ENCODE measurements around the gene KRTAP16-1. TPM values are rescaled to one million over a fixed set of nuclear protein-coding genes. Genes with fewer than 3 reads are reported as not detected.

KRTAP16-1 gene
- total RNA-seq, 1 experiment from 2014 or later, result not detected

- intact Hi-C loops (cut with micrococcal nuclease), result no loop called here
Measured at GRCh38 chr17:41294016-41294415, 15.1 kb downstream of the KRTAP16-1 start.

GRCh38 chr17:41287050-41287449, 22.1 kb downstream of the KRTAP16-1 start:
- no peaks in the 10 kb centered on the region for H3K9me3 ChIP-seq (ENCODE audit: low read length)
- CTCF ChIA-PET, result no interaction called here
- H3K36me3 ChIP-seq (ENCODE audit: low read depth, low read length), result no peaks in the 10 kb centered on the region
- TF ChIP-seq EZH2phosphoT487 (IDR thresholded peaks at IDR 0.05; ENCODE audit: borderline replicate concordance, low read length) (no peak), CTCF (conservative IDR thresholded peaks at IDR 0.05; ENCODE audit: low read depth, low read length) (no peak), EZH2 (IDR thresholded peaks at IDR 0.05; ENCODE audit: low read length, unreplicated experiment) (no peak)
- H3K27ac ChIP-seq (ENCODE audit: low read length), result no peak overlapping the region
- H3K9me2 ChIP-seq (replicated peaks; ENCODE audit: low read length), result no peaks in the 10 kb centered on the region
- no peaks in the 10 kb centered on the region for H3K27me3 ChIP-seq (ENCODE audit: low read length)
- no peak overlapping the region for H3K4me2 ChIP-seq (ENCODE audit: low read length)
- H3F3A ChIP-seq (ENCODE audit: low read length, unreplicated experiment), result no peaks in the 10 kb centered on the region
- POLR2A ChIA-PET (ENCODE audit: unreplicated experiment), result no interaction called here
- no peak for ATAC-seq
- H4K20me1 ChIP-seq (ENCODE audit: low read length), result no peaks in the 10 kb centered on the region
- intact Hi-C loops (cut with micrococcal nuclease), result no loop called here
- H3K79me2 ChIP-seq (ENCODE audit: low read length), result no peaks in the 10 kb centered on the region
- no peaks in the 10 kb centered on the region for H3K4me1 ChIP-seq (ENCODE audit: insufficient read depth, low read length)
- DNase-seq, result no peak
- no peak overlapping the region for H3K9ac ChIP-seq (ENCODE audit: low read length)
- BruUV-seq (replicated peaks), result no TSS peak
- no peak overlapping the region for H3K4me3 ChIP-seq (ENCODE audit: low read length)
- H2AFZ ChIP-seq (ENCODE audit: low read length), result no peak overlapping the region

More at GRCh38 chr17:41294016-41294415, 15.1 kb downstream of the KRTAP16-1 start:
- ATAC-seq (no peak), DNase-seq (no peak)
- ChIA-PET POLR2A (ENCODE audit: unreplicated experiment) (no interaction called here), CTCF (no interaction called here)
- no peak overlapping the region for H3K4me2 ChIP-seq (ENCODE audit: low read length)
- no TSS peak for BruUV-seq (replicated peaks)
- no peak overlapping the region for H3K27ac ChIP-seq (ENCODE audit: low read length)
- H3K9me3 ChIP-seq (ENCODE audit: low read length), result no peaks in the 10 kb centered on the region
- H3K36me3 ChIP-seq (ENCODE audit: low read depth, low read length), result no peaks in the 10 kb centered on the region
- no peak overlapping the region for H3K9ac ChIP-seq (ENCODE audit: low read length)
- H2AFZ ChIP-seq (ENCODE audit: low read length), result no peak overlapping the region
- no peaks in the 10 kb centered on the region for H3F3A ChIP-seq (ENCODE audit: low read length, unreplicated experiment)
- H3K4me3 ChIP-seq (ENCODE audit: low read length), result no peak overlapping the region
- H3K79me2 ChIP-seq (ENCODE audit: low read length), result no peaks in the 10 kb centered on the region
- no peaks in the 10 kb centered on the region for H3K27me3 ChIP-seq (ENCODE audit: low read length)
- no peak for TF ChIP-seq EZH2 (IDR thresholded peaks at IDR 0.05; ENCODE audit: low read length, unreplicated experiment)
- no peak for TF ChIP-seq EZH2phosphoT487 (IDR thresholded peaks at IDR 0.05; ENCODE audit: borderline replicate concordance, low read length)
- TF ChIP-seq CTCF (conservative IDR thresholded peaks at IDR 0.05; ENCODE audit: low read depth, low read length), result no peak
- no peaks in the 10 kb centered on the region for H3K4me1 ChIP-seq (ENCODE audit: insufficient read depth, low read length)
- H4K20me1 ChIP-seq (ENCODE audit: low read length), result no peaks in the 10 kb centered on the region
- H3K9me2 ChIP-seq (replicated peaks; ENCODE audit: low read length), result no peaks in the 10 kb centered on the region

- no peaks in the 10 kb centered on the region for H3K4me1 ChIP-seq (ENCODE audit: insufficient read depth, low read length)
- DNase-seq (peak; percentile 6), ATAC-seq (no peak)
- no peak overlapping the region for H2AFZ ChIP-seq (ENCODE audit: low read length)
- H3K9me3 ChIP-seq (ENCODE audit: low read length), result no peaks in the 10 kb centered on the region
- no peaks in the 10 kb centered on the region for H3K9me2 ChIP-seq (replicated peaks; ENCODE audit: low read length)
- TF ChIP-seq CTCF (conservative IDR thresholded peaks at IDR 0.05; ENCODE audit: low read depth, low read length), result no peak
- no peak for TF ChIP-seq EZH2phosphoT487 (IDR thresholded peaks at IDR 0.05; ENCODE audit: borderline replicate concordance, low read length)
- no peak for TF ChIP-seq EZH2 (IDR thresholded peaks at IDR 0.05; ENCODE audit: low read length, unreplicated experiment)
- H3K27ac ChIP-seq (ENCODE audit: low read length), result no peak overlapping the region
- no peaks in the 10 kb centered on the region for H4K20me1 ChIP-seq (ENCODE audit: low read length)
- POLR2A ChIA-PET (ENCODE audit: unreplicated experiment), result no interaction called here
- no peaks in the 10 kb centered on the region for H3K36me3 ChIP-seq (ENCODE audit: low read depth, low read length)
- CTCF ChIA-PET, result no interaction called here
- no peaks in the 10 kb centered on the region for H3F3A ChIP-seq (ENCODE audit: low read length, unreplicated experiment)
- no peaks in the 10 kb centered on the region for H3K79me2 ChIP-seq (ENCODE audit: low read length)
- intact Hi-C loops (cut with micrococcal nuclease), result no loop called here
- H3K4me3 ChIP-seq (ENCODE audit: low read length), result no peak overlapping the region
- H3K27me3 ChIP-seq (ENCODE audit: low read length), result no peaks in the 10 kb centered on the region
- H3K4me2 ChIP-seq (ENCODE audit: low read length), result no peak overlapping the region
- H3K9ac ChIP-seq (ENCODE audit: low read length), result no peak overlapping the region
- no TSS peak for BruUV-seq (replicated peaks)
Measured at GRCh38 chr17:41284546-41284945, 24.6 kb downstream of the KRTAP16-1 start.
